ENCODE data around the gene CEP68.

The CEP68 gene

GRCh38 chr2:65057054-65057375 lies 799 bp downstream of the CEP68 start:
- DNase-seq (ENCODE audit: low read depth, low spot score): no peak

GRCh38 chr2:65057391-65058052 lies 1.3 kb downstream of the CEP68 start:
- no peak for DNase-seq (ENCODE audit: low read depth, low spot score)

- DNase-seq (ENCODE audit: low read depth, low spot score): no peak
These were observed 2.9 kb downstream of the CEP68 start for GRCh38 chr2:65059071-65059470.

GRCh38 chr2:65061146-65061909 lies 5.1 kb downstream of the CEP68 start:
- no peak for DNase-seq (ENCODE audit: low read depth, low spot score)

GRCh38 chr2:65061910-65062339 lies 5.7 kb downstream of the CEP68 start:
- no peak for DNase-seq (ENCODE audit: low read depth, low spot score)

GRCh38 chr2:65062843-65063825 lies 6.9 kb downstream of the CEP68 start:
- no peak for DNase-seq (ENCODE audit: low read depth, low spot score)

GRCh38 chr2:65064728-65065552 lies 8.7 kb downstream of the CEP68 start:
- DNase-seq (ENCODE audit: low read depth, low spot score): peak; percentile 60

- DNase-seq (ENCODE audit: low read depth, low spot score): no peak
These were observed 11.8 kb downstream of the CEP68 start for GRCh38 chr2:65067806-65068553.

- DNase-seq (ENCODE audit: low read depth, low spot score): no peak
These were observed 13.2 kb downstream of the CEP68 start for GRCh38 chr2:65069439-65069824.

- peak; percentile 28 for DNase-seq (ENCODE audit: low read depth, low spot score)
These were observed 14.1 kb downstream of the CEP68 start for GRCh38 chr2:65070172-65070830.

GRCh38 chr2:65070856-65071255 lies 14.6 kb downstream of the CEP68 start:
- DNase-seq (ENCODE audit: low read depth, low spot score): no peak

- DNase-seq (ENCODE audit: low read depth, low spot score): peak; percentile 58
These were observed 15.4 kb downstream of the CEP68 start for GRCh38 chr2:65071499-65072180.

GRCh38 chr2:65072181-65072970 lies 16.2 kb downstream of the CEP68 start:
- no peak for DNase-seq (ENCODE audit: low read depth, low spot score)

GRCh38 chr2:65073879-65074565 lies 17.8 kb downstream of the CEP68 start:
- DNase-seq (ENCODE audit: low read depth, low spot score): no peak

- no peak for DNase-seq (ENCODE audit: low read depth, low spot score)
These were observed 19.0 kb downstream of the CEP68 start for GRCh38 chr2:65075176-65075575.

GRCh38 chr2:65075605-65076344 lies 19.6 kb downstream of the CEP68 start:
- peak; percentile 74 for DNase-seq (ENCODE audit: low read depth, low spot score)

- no peak for DNase-seq (ENCODE audit: low read depth, low spot score)
These were observed 20.1 kb downstream of the CEP68 start for GRCh38 chr2:65076345-65076710.
